H1 (cell line): ENCODE results near the gene KRTAP9-6. TPM values are rescaled to one million over a fixed set of nuclear protein-coding genes. Genes with fewer than 3 reads are reported as not detected.

Experiments
- ASH2L ChIP-seq: fragments of 200-600, 300-600 bp; sonication (generic); IDR thresholded peaks from one replicate; pipeline ENCODE4 v1.7.1; 2017; ENCODE audit warnings: low read length
- KDM1A ChIP-seq: fragments of 200-600, 300-600 bp; sonication (generic); IDR thresholded peaks from 2 replicates; pipeline ENCODE4 v1.7.1; 2016; ENCODE audit warnings: mild to moderate bottlenecking, low read length, borderline replicate concordance
- MAFK ChIP-seq: IDR thresholded peaks from 2 replicates; pipeline ENCODE4 v1.6.1; 2012; ENCODE audit warnings: low read depth, mild to moderate bottlenecking, improper control_type of control experiment, low read length
- SIX5 ChIP-seq: IDR thresholded peaks from 2 replicates; pipeline ENCODE4 v1.6.1; 2011; ENCODE audit warnings: mild to moderate bottlenecking, low read depth, low read length
- SP1 ChIP-seq: IDR thresholded peaks from 2 replicates; pipeline ENCODE4 v1.6.1; 2011; ENCODE audit warnings: low read depth, low read length
- SP2 ChIP-seq: IDR thresholded peaks from 2 replicates; pipeline ENCODE4 v1.6.1; 2012; ENCODE audit warnings: mild to moderate bottlenecking, low read length, inconsistent platforms
- polyA plus RNA-seq, 7 experiments: library from polyadenylated mRNA; depleted of rRNA in 3 of 7; stranded (reverse) in 5 of 7; unstranded in 2 of 7; fragments of >200 nt in 5 of 7; fragments of 200-250 nt in 2 of 7; gene quantifications; 1 replicate in 5 of 7; 2 replicates in 1 of 7; 4 replicates in 1 of 7; pipeline versions ENCODE4 v1.2.1 to v1.2.3, GENCODE V29; 2011 to 2013; ENCODE audit warnings: missing spikeins in 2 of 7, mixed read lengths in 2 of 7
- total RNA-seq: library from RNA; stranded (reverse); fragmentation: NEBNext Ultra II Directional; extraction: Animal tissue kit (Norgen Biotek cat#: 25700); gene quantifications from 2 replicates; pipeline ENCODE4 v1.2.1, GENCODE V29; 2021
- TF ChIP-seq, protein P1 (sequence below): fragments of 300-600 bp; sonication (generic); IDR thresholded peaks from 2 replicates; pipeline ENCODE4 v1.7.1; 2012; ENCODE audit warnings: low read length, moderate library complexity, mild to moderate bottlenecking, inconsistent platforms; ENCODE audit not compliant: insufficient replicate concordance

The KRTAP9-6 gene
- total and polyA plus RNA-seq, 2 of the 8 experiments (the other 6 are each of a cell fraction or from before 2014, with no cell fraction given), result not detected

- TF ChIP-seq, protein P1, sequence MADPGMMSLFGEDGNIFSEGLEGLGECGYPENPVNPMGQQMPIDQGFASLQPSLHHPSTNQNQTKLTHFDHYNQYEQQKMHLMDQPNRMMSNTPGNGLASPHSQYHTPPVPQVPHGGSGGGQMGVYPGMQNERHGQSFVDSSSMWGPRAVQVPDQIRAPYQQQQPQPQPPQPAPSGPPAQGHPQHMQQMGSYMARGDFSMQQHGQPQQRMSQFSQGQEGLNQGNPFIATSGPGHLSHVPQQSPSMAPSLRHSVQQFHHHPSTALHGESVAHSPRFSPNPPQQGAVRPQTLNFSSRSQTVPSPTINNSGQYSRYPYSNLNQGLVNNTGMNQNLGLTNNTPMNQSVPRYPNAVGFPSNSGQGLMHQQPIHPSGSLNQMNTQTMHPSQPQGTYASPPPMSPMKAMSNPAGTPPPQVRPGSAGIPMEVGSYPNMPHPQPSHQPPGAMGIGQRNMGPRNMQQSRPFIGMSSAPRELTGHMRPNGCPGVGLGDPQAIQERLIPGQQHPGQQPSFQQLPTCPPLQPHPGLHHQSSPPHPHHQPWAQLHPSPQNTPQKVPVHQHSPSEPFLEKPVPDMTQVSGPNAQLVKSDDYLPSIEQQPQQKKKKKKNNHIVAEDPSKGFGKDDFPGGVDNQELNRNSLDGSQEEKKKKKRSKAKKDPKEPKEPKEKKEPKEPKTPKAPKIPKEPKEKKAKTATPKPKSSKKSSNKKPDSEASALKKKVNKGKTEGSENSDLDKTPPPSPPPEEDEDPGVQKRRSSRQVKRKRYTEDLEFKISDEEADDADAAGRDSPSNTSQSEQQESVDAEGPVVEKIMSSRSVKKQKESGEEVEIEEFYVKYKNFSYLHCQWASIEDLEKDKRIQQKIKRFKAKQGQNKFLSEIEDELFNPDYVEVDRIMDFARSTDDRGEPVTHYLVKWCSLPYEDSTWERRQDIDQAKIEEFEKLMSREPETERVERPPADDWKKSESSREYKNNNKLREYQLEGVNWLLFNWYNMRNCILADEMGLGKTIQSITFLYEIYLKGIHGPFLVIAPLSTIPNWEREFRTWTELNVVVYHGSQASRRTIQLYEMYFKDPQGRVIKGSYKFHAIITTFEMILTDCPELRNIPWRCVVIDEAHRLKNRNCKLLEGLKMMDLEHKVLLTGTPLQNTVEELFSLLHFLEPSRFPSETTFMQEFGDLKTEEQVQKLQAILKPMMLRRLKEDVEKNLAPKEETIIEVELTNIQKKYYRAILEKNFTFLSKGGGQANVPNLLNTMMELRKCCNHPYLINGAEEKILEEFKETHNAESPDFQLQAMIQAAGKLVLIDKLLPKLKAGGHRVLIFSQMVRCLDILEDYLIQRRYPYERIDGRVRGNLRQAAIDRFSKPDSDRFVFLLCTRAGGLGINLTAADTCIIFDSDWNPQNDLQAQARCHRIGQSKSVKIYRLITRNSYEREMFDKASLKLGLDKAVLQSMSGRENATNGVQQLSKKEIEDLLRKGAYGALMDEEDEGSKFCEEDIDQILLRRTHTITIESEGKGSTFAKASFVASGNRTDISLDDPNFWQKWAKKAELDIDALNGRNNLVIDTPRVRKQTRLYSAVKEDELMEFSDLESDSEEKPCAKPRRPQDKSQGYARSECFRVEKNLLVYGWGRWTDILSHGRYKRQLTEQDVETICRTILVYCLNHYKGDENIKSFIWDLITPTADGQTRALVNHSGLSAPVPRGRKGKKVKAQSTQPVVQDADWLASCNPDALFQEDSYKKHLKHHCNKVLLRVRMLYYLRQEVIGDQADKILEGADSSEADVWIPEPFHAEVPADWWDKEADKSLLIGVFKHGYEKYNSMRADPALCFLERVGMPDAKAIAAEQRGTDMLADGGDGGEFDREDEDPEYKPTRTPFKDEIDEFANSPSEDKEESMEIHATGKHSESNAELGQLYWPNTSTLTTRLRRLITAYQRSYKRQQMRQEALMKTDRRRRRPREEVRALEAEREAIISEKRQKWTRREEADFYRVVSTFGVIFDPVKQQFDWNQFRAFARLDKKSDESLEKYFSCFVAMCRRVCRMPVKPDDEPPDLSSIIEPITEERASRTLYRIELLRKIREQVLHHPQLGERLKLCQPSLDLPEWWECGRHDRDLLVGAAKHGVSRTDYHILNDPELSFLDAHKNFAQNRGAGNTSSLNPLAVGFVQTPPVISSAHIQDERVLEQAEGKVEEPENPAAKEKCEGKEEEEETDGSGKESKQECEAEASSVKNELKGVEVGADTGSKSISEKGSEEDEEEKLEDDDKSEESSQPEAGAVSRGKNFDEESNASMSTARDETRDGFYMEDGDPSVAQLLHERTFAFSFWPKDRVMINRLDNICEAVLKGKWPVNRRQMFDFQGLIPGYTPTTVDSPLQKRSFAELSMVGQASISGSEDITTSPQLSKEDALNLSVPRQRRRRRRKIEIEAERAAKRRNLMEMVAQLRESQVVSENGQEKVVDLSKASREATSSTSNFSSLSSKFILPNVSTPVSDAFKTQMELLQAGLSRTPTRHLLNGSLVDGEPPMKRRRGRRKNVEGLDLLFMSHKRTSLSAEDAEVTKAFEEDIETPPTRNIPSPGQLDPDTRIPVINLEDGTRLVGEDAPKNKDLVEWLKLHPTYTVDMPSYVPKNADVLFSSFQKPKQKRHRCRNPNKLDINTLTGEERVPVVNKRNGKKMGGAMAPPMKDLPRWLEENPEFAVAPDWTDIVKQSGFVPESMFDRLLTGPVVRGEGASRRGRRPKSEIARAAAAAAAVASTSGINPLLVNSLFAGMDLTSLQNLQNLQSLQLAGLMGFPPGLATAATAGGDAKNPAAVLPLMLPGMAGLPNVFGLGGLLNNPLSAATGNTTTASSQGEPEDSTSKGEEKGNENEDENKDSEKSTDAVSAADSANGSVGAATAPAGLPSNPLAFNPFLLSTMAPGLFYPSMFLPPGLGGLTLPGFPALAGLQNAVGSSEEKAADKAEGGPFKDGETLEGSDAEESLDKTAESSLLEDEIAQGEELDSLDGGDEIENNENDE, result no peak
- TF ChIP-seq SP1 (no peak), SP2 (no peak), MAFK (no peak), SIX5 (no peak), KDM1A (no peak), ASH2L (no peak)
Observed at GRCh38 chr17:41307647-41308046, 42.5 kb downstream of the KRTAP9-6 start (continued).
